Subcutaneous abdominal adipose tissue (tissue), 5 donors: ENCODE results near the gene ADK.

Source experiments
- H3K27ac ChIP-seq: one replicate; pipeline ENCODE4 v1.7.0; 2013; ENCODE audit warnings: low read depth, mild to moderate bottlenecking, inconsistent platforms, low read length, moderate library complexity
- H3K27me3 ChIP-seq, 5 donors: one replicate each; pipeline ENCODE4 v1.7.0; 2013; ENCODE audit warnings: low read length in 5 of 5, inconsistent platforms in 1 of 5; ENCODE audit not compliant: control insufficient read depth in 5 of 5, insufficient read depth in 4 of 5
- H3K36me3 ChIP-seq, 5 donors: one replicate each; pipeline ENCODE4 v1.7.0; 2013; ENCODE audit warnings: low read length in 5 of 5; ENCODE audit not compliant: control insufficient read depth in 5 of 5, insufficient read depth in 5 of 5
- H3K4me1 ChIP-seq, 5 donors: one replicate each; pipeline ENCODE4 v1.7.0; 2013; ENCODE audit warnings: low read length in 5 of 5, mild to moderate bottlenecking in 3 of 5, moderate library complexity in 1 of 5; ENCODE audit not compliant: control insufficient read depth in 5 of 5, insufficient read depth in 5 of 5
- H3K4me3 ChIP-seq, 5 donors: one replicate each; pipeline ENCODE4 v1.7.0; 2013; ENCODE audit warnings: low read length in 5 of 5, low read depth in 1 of 5
- H3K9ac ChIP-seq, 5 donors: one replicate each; pipeline ENCODE4 v1.7.0; 2013; ENCODE audit warnings: low read length in 5 of 5, mild to moderate bottlenecking in 4 of 5, moderate library complexity in 3 of 5
- H3K9me3 ChIP-seq, 5 donors: one replicate each; pipeline ENCODE4 v1.7.0; 2013; ENCODE audit warnings: low read length in 5 of 5; ENCODE audit not compliant: control insufficient read depth in 5 of 5
- donor health status: healthy.
- donor health status: healthy.
- donor health status: healthy.
- donor health status: healthy.
- donor health status: healthy.

Gene ADK

DNA sequence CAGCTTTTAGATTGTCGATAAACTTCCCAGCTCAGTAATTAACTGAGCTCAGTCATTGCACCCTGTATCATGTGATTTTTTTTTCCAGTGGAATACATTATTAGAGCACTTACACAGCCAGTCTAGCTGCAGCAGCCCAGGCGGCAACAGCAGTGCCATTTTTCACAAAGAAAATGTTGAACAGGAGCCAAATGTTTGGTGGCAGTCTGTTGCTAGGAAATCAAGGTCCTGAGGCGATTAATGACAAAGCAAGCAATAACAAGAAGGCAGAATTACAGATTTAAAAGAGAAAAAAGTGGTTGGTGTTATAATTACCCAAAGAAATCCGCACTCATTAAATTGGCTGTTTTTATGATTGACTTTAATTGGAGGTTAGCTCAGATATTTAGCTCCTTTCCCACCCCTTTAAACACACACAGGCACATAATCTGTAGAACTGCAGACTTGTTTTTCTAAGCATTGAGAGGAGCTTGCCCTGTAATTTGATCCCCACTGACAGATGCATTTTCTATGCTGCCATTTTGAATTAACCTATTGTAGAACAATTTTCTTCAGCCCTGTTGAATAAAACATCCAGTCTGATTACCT, 267.4 kb downstream of the ADK start:
- H3K4me1 ChIP-seq: no peaks in the 10 kb centered on the region
- no peak overlapping the region for H3K9ac ChIP-seq
- H3K27ac ChIP-seq: no peak overlapping the region
- H3K9me3 ChIP-seq: no peaks in the 10 kb centered on the region
- H3K36me3 ChIP-seq: no peaks in the 10 kb centered on the region
- H3K27me3 ChIP-seq: no peaks in the 10 kb centered on the region
- H3K4me3 ChIP-seq: no peak overlapping the region

DNA sequence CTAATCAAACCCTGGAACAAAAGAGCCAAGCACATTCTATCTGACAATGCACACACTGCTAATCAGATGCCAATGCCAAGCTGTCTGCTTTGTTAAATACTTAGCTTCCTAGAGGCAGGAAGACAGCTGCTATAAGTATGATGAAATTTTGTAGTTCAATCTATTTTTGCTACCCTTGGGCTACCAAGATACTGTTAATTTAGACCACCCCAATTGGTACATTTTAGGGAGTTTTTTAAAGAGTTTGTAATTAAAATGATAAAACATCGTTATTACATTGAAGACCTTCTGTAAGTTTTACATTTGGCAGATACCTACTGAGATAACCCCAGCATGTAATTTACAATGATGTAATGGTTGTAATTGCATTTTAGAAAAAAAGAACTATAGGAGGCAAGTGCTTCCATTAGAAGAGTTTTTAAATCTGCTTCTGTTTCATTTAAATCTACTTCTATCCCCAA, 268.5 kb downstream of the ADK start:
- Histone ChIP-seq H3K36me3 (no peaks in the 10 kb centered on the region), H3K9ac (no peak overlapping the region), H3K9me3 (no peaks in the 10 kb centered on the region), H3K4me3 (no peak overlapping the region), H3K27me3 (no peaks in the 10 kb centered on the region), H3K4me1 (no peaks in the 10 kb centered on the region), H3K27ac (no peak overlapping the region)

DNA sequence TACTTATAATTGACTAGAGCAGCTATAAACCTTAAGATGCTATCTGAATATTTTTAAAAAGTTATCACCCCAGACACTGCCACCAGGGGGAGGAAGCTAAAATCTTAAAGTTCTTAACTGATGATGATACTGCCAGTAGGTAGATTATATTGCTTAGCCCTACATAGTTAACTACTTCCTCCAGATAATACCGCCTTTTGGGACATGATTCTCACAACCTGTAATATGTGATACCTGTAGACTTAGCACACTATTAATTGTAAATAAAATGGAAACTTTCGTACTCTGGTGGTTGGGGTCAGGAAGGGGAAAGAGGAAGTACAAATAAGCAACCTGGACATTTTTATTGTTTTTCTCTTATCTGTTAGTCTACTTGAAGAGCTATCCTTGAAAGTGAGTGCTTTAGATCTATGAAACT, 268.9 kb downstream of the ADK start:
- Histone ChIP-seq H3K27me3 (no peaks in the 10 kb centered on the region), H3K4me3 (no peak overlapping the region), H3K9ac (no peak overlapping the region), H3K9me3 (no peaks in the 10 kb centered on the region), H3K4me1 (no peaks in the 10 kb centered on the region), H3K36me3 (no peaks in the 10 kb centered on the region), H3K27ac (no peak overlapping the region)

DNA sequence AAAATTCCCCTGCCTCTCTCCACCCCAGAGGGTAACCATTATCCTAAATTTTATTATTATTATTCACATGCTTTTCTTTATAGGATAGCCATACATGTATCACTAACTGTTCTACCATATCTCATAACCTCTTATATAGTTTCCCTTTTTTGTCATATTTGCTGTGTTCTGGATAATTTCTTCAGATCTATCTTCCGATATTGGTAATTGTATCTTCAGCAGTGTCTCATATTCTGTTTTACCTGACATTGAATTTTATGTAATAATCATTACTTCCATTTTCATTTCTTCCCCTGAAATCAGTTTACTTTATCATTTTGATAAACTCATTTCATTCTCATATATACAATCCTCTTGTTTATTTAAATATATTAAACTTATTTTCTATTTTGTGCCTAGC, 273.5 kb downstream of the ADK start:
- Histone ChIP-seq H3K9me3 (peaks cover 0 to 2% (median 0%) of the 10 kb centered on the region in 5 donors), H3K4me3 (no peak overlapping the region), H3K9ac (no peak overlapping the region), H3K36me3 (peaks cover 0 to 8% (median 0%) of the 10 kb centered on the region in 5 donors), H3K4me1 (no peaks in the 10 kb centered on the region), H3K27ac (no peak overlapping the region), H3K27me3 (no peaks in the 10 kb centered on the region)

DNA sequence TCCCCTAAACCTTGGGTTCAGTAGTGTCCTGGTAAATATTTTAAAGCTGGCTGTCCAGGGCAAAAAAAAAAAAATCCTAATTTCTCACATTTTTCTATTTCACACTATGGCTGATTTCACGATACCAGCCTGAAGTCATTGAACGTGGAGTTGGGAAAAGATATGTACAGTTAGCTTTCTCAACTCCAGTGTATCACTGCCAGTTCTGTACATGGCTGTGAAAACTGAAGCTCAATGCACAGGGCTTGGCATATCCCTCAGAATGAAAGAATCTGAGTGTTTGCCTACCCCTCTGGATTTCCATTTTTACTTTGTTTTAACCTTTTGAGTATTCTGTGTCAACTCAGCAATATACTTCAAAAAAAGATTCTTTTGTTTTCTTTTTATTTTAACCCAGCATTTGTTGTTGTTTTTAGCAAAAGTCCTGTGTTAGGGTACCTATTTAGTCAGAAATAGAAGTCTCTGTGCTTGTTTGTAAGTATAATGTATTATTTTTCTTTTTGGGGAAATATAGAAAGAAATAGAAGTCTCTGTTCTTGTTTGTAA, 274.5 kb downstream of the ADK start:
- Histone ChIP-seq H3K36me3 (peaks cover 0 to 8% (median 0%) of the 10 kb centered on the region in 5 donors), H3K9me3 (peaks cover 0 to 2% (median 0%) of the 10 kb centered on the region in 5 donors), H3K27ac (no peak overlapping the region), H3K4me1 (no peaks in the 10 kb centered on the region), H3K9ac (no peak overlapping the region), H3K4me3 (no peak overlapping the region), H3K27me3 (no peaks in the 10 kb centered on the region)

DNA sequence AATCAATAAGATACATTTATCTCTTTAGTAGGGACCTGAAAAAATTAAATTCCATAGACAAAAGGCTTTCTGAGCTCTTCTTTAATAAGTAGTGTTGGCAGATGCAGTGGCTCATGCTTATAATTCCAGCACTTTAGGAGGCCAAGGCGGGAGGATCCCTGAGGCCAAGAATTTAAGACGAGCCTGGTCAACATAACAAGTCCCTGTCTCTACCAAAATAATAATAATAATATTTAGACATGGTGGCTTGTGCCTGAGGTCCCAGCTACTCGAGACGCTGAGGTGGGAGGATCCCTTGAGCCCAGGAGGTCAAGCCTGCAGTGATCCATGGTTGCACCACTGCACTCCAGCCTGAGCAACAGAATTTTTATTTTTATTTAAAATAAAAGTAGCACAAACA, 280.8 kb downstream of the ADK start:
- H3K27me3 ChIP-seq: no peaks in the 10 kb centered on the region
- no peak overlapping the region for H3K9ac ChIP-seq
- H3K27ac ChIP-seq: no peak overlapping the region
- H3K9me3 ChIP-seq: no peaks in the 10 kb centered on the region
- H3K36me3 ChIP-seq: peaks cover 0 to 8% (median 0%) of the 10 kb centered on the region in 5 donors
- H3K4me3 ChIP-seq: no peak overlapping the region
- H3K4me1 ChIP-seq: no peaks in the 10 kb centered on the region

DNA sequence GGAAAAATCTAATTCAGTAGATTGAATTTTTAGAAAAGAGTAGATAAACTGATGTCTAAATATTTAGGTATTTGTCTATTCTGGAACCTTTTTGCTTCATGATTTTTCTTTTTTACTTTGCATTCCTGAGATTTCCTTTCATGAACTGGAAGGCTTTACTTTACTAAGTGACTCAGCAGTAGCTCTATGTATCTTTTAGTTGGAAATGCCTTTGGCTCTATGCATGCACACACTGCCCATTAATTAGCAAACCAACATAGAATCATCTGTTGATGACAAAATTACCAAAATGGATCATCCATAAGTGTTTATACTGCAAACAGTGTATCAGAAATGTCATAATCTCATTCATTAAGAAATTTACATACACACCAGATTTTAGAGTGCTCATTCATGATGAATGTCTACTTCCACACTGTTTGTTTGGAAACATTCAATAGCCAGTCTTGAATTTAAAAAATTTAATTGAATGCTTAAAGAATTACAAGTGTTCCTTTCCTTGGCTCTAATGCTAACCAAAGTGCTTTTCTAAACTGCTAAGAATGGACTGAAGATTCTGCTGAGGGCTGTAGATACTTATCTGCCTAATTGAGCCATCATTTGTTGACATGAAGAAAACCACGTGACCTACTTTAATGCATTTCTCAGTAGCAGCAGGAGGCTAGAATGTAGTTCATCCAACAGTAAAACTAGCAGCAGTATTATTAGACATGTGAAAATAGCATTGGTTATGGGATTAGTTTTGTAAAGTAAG, 282.0 kb downstream of the ADK start:
- Histone ChIP-seq H3K27ac (no peak overlapping the region), H3K27me3 (no peaks in the 10 kb centered on the region), H3K9ac (no peak overlapping the region), H3K4me3 (no peak overlapping the region), H3K4me1 (no peaks in the 10 kb centered on the region), H3K9me3 (no peaks in the 10 kb centered on the region), H3K36me3 (peaks cover 0 to 8% (median 0%) of the 10 kb centered on the region in 5 donors)

DNA sequence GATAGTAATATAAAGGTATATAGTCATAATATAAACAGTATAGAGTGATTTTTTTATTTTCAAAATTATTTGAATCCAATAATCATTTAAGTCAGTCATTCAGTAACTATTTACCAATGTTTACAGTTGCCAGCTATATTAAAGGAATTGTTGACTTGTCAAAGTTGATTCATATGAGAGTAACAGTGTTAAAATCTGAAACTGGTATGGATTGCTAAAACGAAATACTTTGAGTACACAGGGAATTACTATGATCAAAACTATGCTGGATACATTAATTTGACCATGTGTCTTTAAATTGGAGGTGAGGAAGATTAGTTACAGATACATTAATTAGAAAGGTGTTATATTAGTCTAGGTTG, 282.6 kb downstream of the ADK start:
- no peaks in the 10 kb centered on the region for H3K27me3 ChIP-seq
- no peak overlapping the region for H3K27ac ChIP-seq
- H3K4me1 ChIP-seq: no peaks in the 10 kb centered on the region
- peaks cover 0 to 3% (median 0%) of the 10 kb centered on the region in 5 donors for H3K36me3 ChIP-seq
- no peak overlapping the region for H3K4me3 ChIP-seq
- no peak overlapping the region for H3K9ac ChIP-seq
- H3K9me3 ChIP-seq: no peaks in the 10 kb centered on the region

DNA sequence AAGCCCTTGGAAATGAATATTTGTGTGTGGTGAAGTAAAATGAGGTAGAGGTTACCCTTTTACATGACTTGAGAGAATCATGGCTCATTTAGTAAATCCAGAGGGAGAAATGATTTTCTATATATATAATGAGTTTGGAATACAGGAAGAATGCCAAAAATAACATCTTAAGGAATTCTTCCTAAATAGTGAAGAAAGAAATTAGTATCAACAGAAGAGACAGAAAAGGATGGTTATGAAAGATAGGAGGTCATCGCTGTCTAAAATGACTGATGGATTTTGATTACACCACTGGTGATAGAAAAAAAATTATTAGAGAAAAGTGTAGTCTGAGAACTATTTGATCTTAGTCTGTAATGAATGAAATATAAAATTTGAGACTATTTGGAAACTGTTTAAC, 283.0 kb downstream of the ADK start:
- Histone ChIP-seq H3K9ac (no peak overlapping the region), H3K4me1 (no peaks in the 10 kb centered on the region), H3K36me3 (no peaks in the 10 kb centered on the region), H3K9me3 (no peaks in the 10 kb centered on the region), H3K4me3 (no peak overlapping the region), H3K27ac (no peak overlapping the region), H3K27me3 (no peaks in the 10 kb centered on the region)

DNA sequence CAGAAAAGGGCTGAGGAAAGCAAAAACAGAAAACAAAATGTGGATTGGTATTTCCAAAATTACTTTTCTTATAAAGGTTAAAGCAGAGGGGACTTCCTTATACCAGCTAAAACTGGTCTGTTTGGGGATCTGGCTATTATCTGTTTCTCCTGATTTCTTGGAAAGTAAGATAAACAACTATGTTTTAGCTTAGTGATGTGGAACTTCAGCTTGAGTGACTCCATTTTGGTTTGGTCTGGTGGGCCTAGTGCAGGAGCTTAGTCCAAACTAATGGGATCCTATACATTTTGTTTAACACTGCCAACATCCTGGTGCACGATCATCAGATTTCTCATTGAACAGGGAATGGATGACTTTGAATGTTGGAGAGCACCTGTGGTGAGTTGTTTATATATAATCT, 283.5 kb downstream of the ADK start:
- no peak overlapping the region for H3K4me3 ChIP-seq
- H3K27ac ChIP-seq: no peak overlapping the region

More for the DNA sequence above, 283.5 kb downstream of the ADK start:
- Histone ChIP-seq H3K36me3 (no peaks in the 10 kb centered on the region), H3K9ac (no peak overlapping the region), H3K27me3 (no peaks in the 10 kb centered on the region), H3K9me3 (no peaks in the 10 kb centered on the region), H3K4me1 (no peaks in the 10 kb centered on the region)
